ENCODE results near the gene FBXO46. TPM values are rescaled to one million over a fixed set of nuclear protein-coding genes. Genes with fewer than 3 reads are reported as not detected.

The FBXO46 gene
- total and polyA plus RNA-seq, 2 of the 13 experiments (the other 11 are each of a cell fraction or from before 2014, with no cell fraction given): 6.2 to 6.4 TPM

- TF ChIP-seq, protein P1, sequence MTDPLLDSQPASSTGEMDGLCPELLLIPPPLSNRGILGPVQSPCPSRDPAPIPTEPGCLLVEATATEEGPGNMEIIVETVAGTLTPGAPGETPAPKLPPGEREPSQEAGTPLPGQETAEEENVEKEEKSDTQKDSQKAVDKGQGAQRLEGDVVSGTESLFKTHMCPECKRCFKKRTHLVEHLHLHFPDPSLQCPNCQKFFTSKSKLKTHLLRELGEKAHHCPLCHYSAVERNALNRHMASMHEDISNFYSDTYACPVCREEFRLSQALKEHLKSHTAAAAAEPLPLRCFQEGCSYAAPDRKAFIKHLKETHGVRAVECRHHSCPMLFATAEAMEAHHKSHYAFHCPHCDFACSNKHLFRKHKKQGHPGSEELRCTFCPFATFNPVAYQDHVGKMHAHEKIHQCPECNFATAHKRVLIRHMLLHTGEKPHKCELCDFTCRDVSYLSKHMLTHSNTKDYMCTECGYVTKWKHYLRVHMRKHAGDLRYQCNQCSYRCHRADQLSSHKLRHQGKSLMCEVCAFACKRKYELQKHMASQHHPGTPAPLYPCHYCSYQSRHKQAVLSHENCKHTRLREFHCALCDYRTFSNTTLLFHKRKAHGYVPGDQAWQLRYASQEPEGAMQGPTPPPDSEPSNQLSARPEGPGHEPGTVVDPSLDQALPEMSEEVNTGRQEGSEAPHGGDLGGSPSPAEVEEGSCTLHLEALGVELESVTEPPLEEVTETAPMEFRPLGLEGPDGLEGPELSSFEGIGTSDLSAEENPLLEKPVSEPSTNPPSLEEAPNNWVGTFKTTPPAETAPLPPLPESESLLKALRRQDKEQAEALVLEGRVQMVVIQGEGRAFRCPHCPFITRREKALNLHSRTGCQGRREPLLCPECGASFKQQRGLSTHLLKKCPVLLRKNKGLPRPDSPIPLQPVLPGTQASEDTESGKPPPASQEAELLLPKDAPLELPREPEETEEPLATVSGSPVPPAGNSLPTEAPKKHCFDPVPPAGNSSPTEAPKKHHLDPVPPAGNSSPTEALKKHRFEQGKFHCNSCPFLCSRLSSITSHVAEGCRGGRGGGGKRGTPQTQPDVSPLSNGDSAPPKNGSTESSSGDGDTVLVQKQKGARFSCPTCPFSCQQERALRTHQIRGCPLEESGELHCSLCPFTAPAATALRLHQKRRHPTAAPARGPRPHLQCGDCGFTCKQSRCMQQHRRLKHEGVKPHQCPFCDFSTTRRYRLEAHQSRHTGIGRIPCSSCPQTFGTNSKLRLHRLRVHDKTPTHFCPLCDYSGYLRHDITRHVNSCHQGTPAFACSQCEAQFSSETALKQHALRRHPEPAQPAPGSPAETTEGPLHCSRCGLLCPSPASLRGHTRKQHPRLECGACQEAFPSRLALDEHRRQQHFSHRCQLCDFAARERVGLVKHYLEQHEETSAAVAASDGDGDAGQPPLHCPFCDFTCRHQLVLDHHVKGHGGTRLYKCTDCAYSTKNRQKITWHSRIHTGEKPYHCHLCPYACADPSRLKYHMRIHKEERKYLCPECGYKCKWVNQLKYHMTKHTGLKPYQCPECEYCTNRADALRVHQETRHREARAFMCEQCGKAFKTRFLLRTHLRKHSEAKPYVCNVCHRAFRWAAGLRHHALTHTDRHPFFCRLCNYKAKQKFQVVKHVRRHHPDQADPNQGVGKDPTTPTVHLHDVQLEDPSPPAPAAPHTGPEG (CRISPR knock-in tag; IDR thresholded peaks at IDR 0.05): 0 out of 2 replicates have a peak, but pooled peaks have one; percentile 71
- TF ChIP-seq ZFP62 (CRISPR knock-in tag; IDR thresholded peaks at IDR 0.05) (no peak), IRX3 (CRISPR knock-in tag; IDR thresholded peaks at IDR 0.05; ENCODE audit: borderline replicate concordance, low read depth) (no peak), ZNF775 (CRISPR knock-in tag; IDR thresholded peaks at IDR 0.05; ENCODE audit: borderline replicate concordance) (no peak), ZNF564 (CRISPR knock-in tag; IDR thresholded peaks at IDR 0.05) (no peak), ZNF639 (CRISPR knock-in tag; conservative IDR thresholded peaks at IDR 0.05) (no peak; the same call in 1 of the 2 replicates), RAD51 (IDR thresholded peaks at IDR 0.05; ENCODE audit: borderline replicate concordance) (no peak), ZBTB37 (CRISPR knock-in tag; IDR thresholded peaks at IDR 0.05) (no peak), SMAD9 (CRISPR knock-in tag; IDR thresholded peaks at IDR 0.05) (no peak), RXRB (CRISPR knock-in tag; IDR thresholded peaks at IDR 0.05; ENCODE audit: borderline replicate concordance) (peak; percentile 65; the same call in 1 of the 2 replicates), ZKSCAN1 (IDR thresholded peaks at IDR 0.05; ENCODE audit: low read length) (no peak), ZBTB3 (CRISPR knock-in tag; IDR thresholded peaks at IDR 0.05; ENCODE audit: borderline replicate concordance, low read depth) (no peak; the same call in 1 of the 2 replicates)
- TF ChIP-seq, protein P2, sequence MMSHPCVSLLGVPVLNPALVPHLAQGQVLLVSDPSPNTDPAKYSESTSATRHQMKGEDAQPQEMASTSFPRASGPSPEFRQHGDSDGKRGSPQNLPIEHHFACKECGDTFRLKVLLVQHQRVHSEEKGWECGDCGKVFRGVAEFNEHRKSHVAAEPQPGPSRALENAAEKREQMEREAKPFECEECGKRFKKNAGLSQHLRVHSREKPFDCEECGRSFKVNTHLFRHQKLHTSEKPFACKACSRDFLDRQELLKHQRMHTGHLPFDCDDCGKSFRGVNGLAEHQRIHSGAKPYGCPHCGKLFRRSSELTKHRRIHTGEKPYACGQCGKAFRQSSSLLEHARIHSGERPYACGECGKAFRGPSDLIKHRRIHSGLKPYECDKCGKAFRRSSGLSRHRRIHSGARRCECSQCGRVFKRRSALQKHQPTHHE (CRISPR knock-in tag; IDR thresholded peaks at IDR 0.05; ENCODE audit: borderline replicate concordance): 0 out of 2 replicates have a peak, but pooled peaks have one; percentile 76
- TF ChIP-seq, protein P3, sequence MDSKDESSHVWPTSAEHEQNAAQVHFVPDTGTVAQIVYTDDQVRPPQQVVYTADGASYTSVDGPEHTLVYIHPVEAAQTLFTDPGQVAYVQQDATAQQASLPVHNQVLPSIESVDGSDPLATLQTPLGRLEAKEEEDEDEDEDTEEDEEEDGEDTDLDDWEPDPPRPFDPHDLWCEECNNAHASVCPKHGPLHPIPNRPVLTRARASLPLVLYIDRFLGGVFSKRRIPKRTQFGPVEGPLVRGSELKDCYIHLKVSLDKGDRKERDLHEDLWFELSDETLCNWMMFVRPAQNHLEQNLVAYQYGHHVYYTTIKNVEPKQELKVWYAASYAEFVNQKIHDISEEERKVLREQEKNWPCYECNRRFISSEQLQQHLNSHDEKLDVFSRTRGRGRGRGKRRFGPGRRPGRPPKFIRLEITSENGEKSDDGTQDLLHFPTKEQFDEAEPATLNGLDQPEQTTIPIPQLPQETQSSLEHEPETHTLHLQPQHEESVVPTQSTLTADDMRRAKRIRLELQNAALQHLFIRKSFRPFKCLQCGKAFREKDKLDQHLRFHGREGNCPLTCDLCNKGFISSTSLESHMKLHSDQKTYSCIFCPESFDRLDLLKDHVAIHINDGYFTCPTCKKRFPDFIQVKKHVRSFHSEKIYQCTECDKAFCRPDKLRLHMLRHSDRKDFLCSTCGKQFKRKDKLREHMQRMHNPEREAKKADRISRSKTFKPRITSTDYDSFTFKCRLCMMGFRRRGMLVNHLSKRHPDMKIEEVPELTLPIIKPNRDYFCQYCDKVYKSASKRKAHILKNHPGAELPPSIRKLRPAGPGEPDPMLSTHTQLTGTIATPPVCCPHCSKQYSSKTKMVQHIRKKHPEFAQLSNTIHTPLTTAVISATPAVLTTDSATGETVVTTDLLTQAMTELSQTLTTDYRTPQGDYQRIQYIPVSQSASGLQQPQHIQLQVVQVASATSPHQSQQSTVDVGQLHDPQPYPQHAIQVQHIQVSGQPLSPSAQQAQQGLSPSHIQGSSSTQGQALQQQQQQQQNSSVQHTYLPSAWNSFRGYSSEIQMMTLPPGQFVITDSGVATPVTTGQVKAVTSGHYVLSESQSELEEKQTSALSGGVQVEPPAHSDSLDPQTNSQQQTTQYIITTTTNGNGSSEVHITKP (CRISPR knock-in tag; IDR thresholded peaks at IDR 0.05; ENCODE audit: low read depth): 0 out of 2 replicates have a peak, but pooled peaks have one; percentile 42
Measured at GRCh38 chr19:45768984-45769782, 38.5 kb upstream of the FBXO46 start, which contains the start of gene SIX5 (continued).
